HG03469 (cell line): Measurements from ENCODE around the gene SH3BP2.

Experiments used
- ATAC-seq: cut with Tn5 transposase; IDR thresholded peaks from one replicate; pipeline ENCODE4 v1.9.1; 2021; ENCODE audit warnings: mild to moderate bottlenecking, moderate library complexity, moderate number of reproducible peaks; ENCODE audit not compliant: unreplicated experiment

Gene SH3BP2

GRCh38 chr4:2830632-2831610, 38.0 kb downstream of the SH3BP2 start:
- no peak for ATAC-seq

DNA sequence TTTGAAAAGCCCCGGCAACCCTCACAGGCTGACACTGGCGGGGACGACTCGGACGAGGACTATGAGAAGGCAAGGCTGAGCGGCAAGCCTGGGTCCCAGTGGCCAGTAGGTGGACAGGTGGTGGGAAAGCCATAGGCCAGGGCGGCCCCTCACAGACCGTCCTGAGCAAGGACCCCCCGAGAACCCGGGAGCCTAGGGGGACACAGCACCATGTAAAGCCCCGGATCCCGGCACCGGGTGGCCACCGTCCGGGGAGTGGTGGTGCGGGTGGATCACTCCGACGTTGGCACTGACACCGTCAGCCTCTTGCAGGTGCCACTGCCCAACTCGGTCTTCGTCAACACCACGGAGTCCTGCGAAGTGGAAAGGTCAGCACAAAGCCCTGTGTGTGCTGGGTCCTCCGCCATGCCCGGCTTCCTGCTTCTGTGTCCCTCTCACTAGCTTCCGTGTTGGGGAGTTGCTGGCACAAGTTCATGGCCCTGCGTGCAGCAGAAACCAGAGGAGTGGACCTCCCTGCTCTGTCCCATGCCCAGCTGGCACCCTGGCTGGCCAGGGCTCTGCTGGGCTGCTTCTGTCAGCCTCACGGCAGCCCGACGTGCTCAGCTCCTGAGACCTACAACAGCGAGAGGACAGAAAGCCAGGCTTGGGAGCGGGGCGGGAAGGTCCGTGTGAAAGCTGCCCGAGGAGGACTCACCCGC, 38.9 kb downstream of the SH3BP2 start:
- ATAC-seq, result no peak

DNA sequence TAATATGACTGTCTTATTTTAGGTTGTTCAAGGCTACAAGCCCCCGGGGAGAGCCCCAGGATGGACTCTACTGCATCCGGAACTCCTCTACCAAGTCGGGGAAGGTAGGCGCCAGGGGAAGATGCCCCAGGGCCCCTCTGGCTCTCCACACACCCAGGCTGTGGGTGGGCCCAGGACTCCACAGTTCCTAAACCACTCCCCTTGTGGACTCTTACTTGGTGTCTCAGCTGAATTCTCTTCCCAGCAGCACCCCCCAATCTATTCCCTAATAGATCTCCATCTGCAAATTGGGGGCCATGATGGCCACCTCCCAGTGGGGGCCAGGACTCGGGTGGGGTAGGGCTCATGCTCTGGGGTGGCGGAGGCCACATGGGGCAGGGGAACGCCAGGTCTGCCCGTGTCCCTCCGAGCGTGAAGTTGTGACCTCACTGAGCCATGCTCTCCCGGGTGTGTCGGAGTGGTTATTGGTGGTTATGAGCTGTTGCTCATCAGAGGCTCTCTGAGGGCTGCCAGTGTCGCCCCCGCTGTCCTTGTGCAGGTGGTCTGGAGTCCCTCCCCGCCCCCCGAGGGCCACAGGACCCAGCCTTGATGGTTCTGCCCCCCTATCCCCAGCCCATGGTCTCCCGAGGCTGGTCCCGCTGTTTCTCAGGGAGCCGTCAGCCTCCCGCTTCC, 39.6 kb downstream of the SH3BP2 start:
- ATAC-seq, result peak; percentile 69

DNA sequence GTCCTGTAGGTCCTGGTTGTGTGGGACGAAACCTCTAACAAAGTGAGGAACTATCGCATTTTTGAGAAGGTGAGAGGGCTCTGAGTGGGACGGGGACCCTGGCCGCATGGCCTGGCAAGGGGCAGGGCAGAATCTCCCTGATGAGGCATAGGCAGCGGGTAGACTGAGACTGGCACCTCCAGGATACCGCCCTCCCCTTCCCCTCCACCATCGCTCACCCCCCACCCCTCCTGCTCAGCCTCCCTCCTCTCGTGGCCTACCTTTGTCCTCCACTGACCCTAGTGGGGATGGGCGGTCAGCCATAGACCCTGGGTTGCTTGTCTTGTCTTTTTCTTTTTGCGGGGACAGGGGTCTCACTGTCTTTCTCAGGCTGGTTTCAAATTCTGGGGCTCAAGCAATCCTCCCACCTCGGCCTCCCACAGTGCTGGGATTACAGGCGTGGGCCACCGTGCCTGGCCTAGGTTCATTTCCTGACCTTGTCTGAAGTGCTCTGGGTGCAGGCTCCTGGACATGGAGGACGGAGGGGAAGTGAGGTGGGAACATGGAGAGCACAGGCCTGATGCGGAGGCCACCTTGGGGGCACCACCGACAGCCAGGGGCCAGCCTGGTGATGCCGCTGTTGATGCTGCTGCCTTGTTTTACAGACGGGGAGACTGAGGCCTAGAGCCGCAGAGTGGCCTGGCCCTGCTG, 40.2 kb downstream of the SH3BP2 start:
- ATAC-seq, result no peak

DNA sequence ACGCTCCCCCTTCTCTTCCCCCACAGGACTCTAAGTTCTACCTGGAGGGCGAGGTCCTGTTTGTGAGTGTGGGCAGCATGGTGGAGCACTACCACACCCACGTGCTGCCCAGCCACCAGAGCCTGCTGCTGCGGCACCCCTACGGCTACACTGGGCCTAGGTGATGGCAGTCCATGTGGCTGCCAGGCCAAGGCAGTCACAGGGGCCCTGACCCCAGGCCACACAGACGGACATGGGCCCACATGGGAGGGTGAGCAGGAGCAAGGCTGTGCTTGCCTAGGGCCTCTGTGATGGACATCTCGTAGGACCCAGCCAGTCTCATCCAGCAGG, 40.8 kb downstream of the SH3BP2 start:
- ATAC-seq, result no peak

GRCh38 chr4:2834001-2834921, 41.4 kb downstream of the SH3BP2 start:
- ATAC-seq, result no peak

- ATAC-seq, result no peak
These were observed 43.1 kb downstream of the SH3BP2 start for GRCh38 chr4:2835978-2836377.

DNA sequence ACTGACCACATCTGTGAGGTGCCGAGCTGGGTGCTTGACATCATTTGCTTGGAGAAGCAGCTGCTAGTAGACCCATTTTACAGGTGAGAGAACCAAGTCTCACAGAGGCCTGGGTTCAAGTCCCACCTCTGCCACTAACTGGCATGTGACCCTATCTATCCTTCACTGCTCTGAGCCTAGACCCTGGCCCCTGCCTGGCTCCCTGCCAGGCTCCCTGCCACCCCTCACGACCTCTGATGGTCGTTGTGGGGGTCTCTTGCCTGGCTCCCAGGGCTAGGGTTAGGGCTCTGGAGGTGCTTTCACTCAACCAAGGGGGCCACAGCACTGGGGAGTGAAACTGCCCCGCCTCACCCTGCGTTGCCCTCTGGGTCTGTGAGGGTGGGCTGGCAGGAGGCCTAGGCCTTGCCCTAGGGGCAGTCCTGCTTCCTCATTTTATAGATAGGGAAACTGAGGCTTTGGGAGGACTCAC, 43.5 kb downstream of the SH3BP2 start:
- ATAC-seq, result no peak

GRCh38 chr4:2837110-2837903, 44.4 kb downstream of the SH3BP2 start:
- ATAC-seq, result no peak

GRCh38 chr4:2837904-2838496, 45.1 kb downstream of the SH3BP2 start:
- no peak for ATAC-seq

DNA sequence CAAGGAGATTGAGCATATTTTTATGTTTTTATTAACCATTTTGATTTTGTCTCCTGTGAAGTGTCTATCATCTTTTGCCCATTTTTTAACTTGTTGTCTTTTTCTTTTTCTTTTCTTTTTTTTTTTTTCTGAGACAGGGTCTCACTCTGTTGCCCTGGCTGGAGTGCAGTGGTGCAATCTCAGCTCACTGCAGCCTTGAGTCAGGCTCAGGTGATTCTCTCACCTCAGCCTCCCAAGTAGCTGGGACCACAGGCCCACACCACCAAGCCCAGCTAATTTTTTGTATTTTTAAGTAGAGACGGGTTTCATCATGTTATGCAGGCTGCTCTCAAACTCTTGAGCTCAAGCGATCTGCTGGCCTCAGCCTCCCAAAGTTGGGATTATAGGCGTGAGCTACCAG, 46.2 kb downstream of the SH3BP2 start:
- ATAC-seq, result no peak

- no peak for ATAC-seq
These were observed 49.9 kb downstream of the SH3BP2 start for GRCh38 chr4:2842687-2843262.

DNA sequence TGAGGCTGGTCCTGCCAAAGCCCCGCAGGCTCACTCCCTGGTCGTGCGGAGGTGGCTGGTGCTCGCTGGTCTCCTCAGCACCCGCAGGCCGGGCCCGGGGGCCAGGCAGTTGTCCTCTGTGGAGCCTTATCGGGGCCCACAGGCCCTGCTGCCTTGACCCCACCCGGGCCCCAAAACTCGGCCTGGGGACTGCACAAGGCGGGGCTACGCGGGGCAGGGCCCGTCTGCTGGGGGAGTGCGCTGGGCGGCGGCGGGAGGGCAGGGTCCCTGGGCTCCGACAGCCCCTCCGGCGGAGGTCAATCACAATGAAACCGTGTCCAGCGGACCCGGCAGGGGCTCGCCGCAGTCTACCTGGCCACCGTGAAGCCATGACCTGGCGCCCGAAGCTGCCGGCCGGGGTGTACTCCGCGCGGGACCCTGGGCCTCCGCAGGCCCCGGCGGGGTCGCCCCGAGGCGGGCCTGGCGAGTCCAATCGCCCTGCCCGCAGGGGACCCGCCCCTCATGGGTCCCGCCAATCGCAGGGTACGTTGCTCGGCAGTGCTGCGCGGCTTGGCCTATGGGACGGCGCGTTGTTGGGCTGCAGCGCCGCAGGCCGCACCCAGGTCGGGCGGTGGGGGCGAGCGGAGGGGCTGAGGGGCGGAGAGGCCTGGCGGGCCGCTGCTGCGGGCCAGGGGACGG, 50.5 kb downstream of the SH3BP2 start, which contains the start of gene ADD1:
Gene ADD1 (plus strand): TSS at position 582 of the 678 bp plus-strand sequence. CDS start 32,072 bp downstream, outside the sequence.
- ATAC-seq, result peak; percentile 73

DNA sequence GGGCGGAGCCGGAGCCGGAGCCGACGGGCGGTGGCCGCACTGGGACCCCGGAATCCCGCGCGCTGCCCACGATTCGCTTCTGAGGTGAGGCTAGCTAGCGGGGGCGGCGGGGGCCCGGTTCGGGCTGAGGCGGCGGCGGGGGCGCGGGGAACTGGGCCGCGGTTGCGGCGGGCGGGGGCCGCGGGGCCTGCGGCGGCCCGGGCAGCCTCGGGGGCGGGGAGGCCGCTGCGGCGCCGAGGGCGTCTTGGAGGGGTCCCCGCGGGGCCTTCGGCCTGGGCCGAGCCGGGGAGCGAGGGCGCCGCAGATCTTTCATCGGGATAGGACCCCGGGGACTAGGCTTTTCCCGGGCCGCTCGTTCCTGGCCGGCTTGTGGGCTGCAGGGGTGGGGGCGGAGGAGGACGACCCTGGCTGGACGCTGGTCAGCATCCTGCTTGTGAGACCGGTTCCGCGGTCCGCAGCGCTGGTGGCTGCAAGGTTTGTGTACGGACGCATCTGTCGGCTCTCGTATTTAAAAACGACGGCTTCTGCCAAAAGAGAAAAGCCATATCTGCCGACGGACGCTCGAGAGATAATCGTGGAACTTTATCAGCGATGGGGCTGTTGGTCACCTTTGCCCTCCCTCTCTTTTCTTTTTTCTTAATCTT, 51.2 kb downstream of the SH3BP2 start:
- ATAC-seq, result no peak

DNA sequence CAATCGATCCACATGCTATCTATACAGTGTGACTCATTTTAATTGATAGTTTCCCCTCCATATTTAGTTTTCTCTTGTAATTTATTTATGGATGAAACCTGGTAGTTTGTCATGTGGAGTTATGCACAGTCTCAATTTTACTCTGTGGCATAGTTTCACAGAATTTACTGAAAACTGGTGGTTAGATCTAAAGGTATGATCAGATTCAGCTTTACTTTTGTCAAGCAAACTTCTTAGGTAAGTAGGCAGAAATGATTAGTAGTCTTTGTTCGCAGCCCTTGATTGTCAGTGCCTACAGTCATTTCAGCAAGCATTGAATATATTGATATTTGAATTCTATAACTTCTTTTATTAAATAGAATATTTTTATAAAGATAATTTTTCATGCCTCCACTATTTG, 53.3 kb downstream of the SH3BP2 start:
- ATAC-seq, result no peak

DNA sequence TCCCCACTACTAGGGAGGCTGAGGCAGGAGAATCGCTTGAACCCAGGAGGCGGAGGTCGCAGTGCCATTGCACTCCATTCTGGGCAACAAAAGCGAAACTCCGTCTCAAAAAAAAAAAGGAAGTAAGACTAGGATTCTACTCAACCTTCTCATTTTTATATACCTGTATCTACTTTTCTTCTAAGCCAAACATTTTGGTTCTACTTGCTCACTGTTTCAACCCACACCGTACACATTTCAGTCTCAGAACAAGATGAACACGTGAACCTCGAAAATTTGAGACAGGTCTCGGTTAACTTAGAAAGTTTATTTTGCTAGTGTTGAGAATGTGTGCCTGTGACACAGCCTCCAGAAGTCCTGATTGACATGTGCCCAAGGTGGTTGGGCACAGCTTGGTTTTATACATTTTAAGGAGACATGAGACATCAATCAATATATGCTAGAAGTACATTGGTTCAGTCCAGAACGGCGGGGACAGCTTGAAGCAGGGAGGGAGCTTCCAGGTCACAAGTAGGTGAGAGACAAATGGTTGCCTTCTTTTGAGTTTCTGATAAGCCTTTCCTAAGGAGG, 54.5 kb downstream of the SH3BP2 start:
- ATAC-seq, result no peak

DNA sequence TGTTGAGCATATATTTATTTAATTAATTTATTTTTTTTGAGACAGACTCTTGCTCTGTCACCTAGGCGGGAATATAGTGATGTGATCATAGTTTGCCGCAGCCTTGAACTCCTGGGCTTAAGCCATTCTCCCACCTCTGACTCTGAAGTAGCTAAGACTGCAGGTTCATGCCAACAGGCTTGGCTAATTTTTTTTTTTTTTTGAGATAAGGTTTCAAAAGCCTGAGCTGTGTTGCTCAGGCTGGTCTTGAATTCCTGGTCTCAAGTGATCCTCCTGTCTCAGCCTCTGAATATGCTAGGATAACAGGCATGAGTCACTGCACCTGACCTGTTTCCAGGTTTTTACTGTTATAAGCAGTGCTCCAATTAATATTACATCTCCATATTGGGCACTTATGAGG, 55.6 kb downstream of the SH3BP2 start:
- ATAC-seq, result no peak
